Nephron (organoid): ENCODE results near the gene PAGE2.
A peak's percentile ranks its signal among the peaks of the same experiment; 100 is the strongest.
"Not testable (repeated sequence)": the region's sequence is repeated elsewhere in the genome, so short reads cannot be mapped to it uniquely, and the experiment has no call there.

Experiments used
- H3K27ac Mint-ChIP-seq, 3 experiments: 2 replicates each; pipeline ENCODE4 v1.8.0; 2020; ENCODE audit warnings: mixed read lengths in 3 of 3, mild to moderate bottlenecking in 2 of 3, moderate library complexity in 1 of 3
- H3K27me3 Mint-ChIP-seq: 2 replicates; pipeline ENCODE4 v1.8.0; 2021; ENCODE audit warnings: low read depth, mild to moderate bottlenecking, moderate library complexity, mixed read lengths
- H3K36me3 Mint-ChIP-seq: 2 replicates; pipeline ENCODE4 v1.8.0; 2020; ENCODE audit warnings: low read depth, mixed read lengths
- H3K4me1 Mint-ChIP-seq: 2 replicates; pipeline ENCODE4 v1.8.0; 2020; ENCODE audit warnings: mixed read lengths
- H3K4me3 Mint-ChIP-seq, 3 experiments: 2 replicates each; pipeline ENCODE4 v1.8.0; 2020; ENCODE audit warnings: mild to moderate bottlenecking in 3 of 3, mixed read lengths in 3 of 3, moderate library complexity in 2 of 3
- H3K9me3 Mint-ChIP-seq: 2 replicates; pipeline ENCODE4 v1.8.0; 2020; ENCODE audit warnings: mixed read lengths
- TF ChIP-seq, protein P1 (sequence below), 3 experiments: fragments of 200-600 bp; sonication (generic); IDR thresholded peaks; one replicate each; pipeline ENCODE4 v1.5.0; 2021; ENCODE audit warnings: antibody characterized with exemption in 3 of 3; ENCODE audit not compliant: unreplicated experiment in 3 of 3

PAGE2 gene, protein sequence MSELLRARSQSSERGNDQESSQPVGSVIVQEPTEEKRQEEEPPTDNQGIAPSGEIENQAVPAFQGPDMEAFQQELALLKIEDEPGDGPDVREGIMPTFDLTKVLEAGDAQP

DNA sequence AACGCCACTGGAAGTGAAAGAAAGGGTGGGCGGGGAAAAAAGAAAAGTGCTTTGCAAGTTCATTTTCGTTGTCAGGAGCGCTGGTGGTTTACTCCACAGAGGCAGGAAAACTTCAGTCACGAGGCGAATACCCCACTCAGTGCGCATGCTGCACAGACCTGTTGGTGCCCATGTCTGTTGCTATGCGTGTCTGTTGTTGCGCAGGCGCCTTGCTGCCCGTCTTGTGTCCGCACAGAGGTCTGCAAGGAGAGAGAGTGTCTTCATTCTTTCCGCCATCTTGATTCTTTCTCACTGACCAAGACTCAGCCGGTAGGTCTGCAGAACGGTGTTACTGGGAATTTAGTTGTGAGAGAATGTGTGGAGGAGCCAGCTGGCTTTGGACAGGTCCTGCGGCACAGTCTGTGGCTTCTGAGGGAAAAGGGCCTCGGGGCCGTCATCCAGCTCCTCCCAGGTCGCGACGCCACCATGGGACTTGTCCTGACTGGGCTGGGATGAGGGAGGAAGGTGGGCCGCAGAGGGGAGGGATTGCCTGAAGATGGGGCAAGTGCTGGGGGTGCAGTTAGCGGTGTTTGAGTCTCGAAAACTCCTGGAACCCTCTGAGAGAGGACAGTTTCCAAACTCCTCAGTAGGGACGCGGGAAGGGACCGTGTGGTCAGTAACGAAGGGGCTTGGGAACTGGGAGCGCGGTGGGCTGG is at the start of gene PAGE2:
PAGE2 (plus strand) TSS at position 224 of the 695 bp plus-strand sequence. CDS start 1,003 bp downstream, outside the sequence.
- Mint-ChIP-seq H3K9me3 (peaks cover 9% of the 10 kb centered on the region), H3K27me3 (no peaks in the 10 kb centered on the region), H3K4me1 (no peaks in the 10 kb centered on the region), H3K4me3 (no peak within 1 kb of the TSS), H3K27ac (no peak within 1 kb of the TSS), H3K36me3 (no peaks in the 10 kb centered on the region)
- TF ChIP-seq, protein P1, sequence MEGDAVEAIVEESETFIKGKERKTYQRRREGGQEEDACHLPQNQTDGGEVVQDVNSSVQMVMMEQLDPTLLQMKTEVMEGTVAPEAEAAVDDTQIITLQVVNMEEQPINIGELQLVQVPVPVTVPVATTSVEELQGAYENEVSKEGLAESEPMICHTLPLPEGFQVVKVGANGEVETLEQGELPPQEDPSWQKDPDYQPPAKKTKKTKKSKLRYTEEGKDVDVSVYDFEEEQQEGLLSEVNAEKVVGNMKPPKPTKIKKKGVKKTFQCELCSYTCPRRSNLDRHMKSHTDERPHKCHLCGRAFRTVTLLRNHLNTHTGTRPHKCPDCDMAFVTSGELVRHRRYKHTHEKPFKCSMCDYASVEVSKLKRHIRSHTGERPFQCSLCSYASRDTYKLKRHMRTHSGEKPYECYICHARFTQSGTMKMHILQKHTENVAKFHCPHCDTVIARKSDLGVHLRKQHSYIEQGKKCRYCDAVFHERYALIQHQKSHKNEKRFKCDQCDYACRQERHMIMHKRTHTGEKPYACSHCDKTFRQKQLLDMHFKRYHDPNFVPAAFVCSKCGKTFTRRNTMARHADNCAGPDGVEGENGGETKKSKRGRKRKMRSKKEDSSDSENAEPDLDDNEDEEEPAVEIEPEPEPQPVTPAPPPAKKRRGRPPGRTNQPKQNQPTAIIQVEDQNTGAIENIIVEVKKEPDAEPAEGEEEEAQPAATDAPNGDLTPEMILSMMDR (IDR thresholded peaks at IDR 0.05; ENCODE audit: unreplicated experiment in 3 of 3) = no peak

DNA sequence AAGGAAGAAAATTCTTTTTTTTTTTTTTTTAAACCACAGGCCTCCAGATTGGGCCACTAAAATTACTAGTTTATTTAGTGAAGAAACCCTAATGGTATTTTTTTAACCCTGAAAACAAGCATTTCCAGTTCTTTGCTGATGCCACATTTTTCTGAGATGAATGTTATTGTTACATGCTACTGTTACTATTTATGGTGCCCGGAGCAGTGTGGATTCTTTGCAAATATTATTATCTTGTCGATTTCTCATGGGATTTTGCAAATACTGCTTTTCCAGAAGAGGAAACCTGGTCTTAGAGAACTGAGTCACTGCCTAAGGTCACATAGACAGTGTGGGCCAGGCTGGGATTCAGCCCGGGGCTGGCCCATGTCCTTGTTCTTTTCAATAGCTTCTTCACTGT is 49.3 kb upstream of the PAGE2 start:
- H3K27ac Mint-ChIP-seq = no peak overlapping the region
- no peaks in the 10 kb centered on the region for H3K27me3 Mint-ChIP-seq
- peaks cover 15% of the 10 kb centered on the region for H3K9me3 Mint-ChIP-seq
- no peaks in the 10 kb centered on the region for H3K4me1 Mint-ChIP-seq
- H3K4me3 Mint-ChIP-seq = no peak overlapping the region
- TF ChIP-seq, protein P1 (IDR thresholded peaks at IDR 0.05; ENCODE audit: unreplicated experiment in 3 of 3) = no peak
- no peaks in the 10 kb centered on the region for H3K36me3 Mint-ChIP-seq

DNA sequence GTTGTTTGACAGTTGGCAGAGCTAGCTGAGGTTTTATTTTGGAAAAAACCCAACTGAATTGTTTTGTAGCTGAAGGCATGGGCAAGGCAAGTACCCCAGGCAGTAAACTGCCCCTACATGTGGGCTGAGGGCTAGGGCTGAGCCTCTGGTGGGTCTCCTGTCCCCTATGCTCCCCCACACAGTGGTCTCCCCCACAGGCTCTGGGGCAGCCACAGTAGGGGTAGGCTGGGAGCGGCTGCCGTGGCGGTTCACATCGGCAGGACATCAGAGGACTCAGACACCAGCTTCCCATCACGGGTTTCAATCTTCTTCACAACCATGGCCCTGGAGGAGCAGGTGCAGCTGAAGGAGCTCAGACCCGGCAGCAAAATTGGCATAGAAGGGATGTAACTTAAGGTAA is 47.3 kb upstream of the PAGE2 start:
- Mint-ChIP-seq H3K36me3 (no peaks in the 10 kb centered on the region), H3K27ac (no peak overlapping the region), H3K4me1 (no peaks in the 10 kb centered on the region), H3K9me3 (peaks cover 16% of the 10 kb centered on the region), H3K27me3 (no peaks in the 10 kb centered on the region), H3K4me3 (no peak overlapping the region)
- TF ChIP-seq, protein P1 (IDR thresholded peaks at IDR 0.05; ENCODE audit: unreplicated experiment in 3 of 3) = no peak

DNA sequence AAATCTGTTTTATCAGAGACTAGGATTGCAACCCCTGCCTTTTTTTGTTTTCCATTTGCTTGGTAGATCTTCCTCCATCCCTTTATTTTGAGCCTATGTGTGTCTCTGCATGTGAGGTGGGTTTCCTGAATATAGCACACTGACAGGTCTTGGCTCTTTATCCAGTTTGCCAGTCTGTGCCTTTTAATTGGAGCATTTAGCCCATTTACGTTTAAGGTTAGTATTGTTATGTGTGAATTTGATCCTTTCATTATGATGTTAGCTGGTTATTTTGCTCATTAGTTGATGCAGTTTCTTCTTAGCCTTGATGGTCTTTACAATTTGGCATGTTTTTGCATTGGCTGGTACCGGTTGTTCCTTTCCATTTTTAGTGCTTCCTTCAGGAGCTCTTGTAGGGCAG is 38.2 kb upstream of the PAGE2 start:
- not testable (repeated sequence) for H3K27ac Mint-ChIP-seq, H3K4me3 Mint-ChIP-seq, H3K36me3 Mint-ChIP-seq, H3K4me1 Mint-ChIP-seq, H3K27me3 Mint-ChIP-seq
- H3K9me3 Mint-ChIP-seq = peaks cover 38% of the 10 kb centered on the region

DNA sequence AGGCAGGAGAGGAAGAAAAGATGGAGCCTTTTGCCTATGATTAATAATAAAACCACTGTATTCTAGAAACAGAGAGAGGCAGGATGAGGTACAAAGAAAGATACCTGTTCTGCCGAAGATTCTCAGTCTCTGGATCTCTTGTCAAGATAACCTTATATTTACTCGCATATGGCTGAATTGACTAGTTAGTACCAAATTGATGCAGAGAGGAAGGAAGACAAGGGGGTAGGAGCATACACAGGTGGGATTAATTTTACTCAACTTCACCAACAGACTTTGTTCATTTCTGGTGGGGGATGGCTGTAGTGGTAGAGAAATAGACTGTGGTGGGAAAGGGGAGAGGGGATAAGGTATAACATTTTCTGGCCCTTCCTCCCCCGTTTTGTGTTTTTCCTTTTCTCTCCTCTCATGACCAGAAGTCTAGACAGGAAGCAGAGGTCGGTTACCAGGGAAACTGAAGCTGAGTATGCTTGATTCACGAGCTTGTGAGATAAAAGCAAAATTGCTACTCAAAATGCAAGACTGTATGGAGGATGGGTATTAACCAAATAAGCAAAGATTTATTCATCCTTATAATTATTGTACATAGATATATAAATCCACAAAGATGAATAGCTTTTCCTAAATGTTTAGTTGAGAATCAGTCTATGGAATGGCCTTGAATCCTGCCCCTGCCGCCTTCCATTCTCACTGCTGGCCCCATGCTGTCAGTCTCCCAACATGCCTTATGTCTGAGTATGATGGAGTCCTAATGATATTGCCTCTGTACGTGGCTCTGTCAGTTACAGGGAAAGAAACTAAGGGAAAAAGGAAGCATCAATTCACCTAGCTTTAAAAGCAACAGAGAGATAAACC is 31.8 kb upstream of the PAGE2 start:
- H3K36me3 Mint-ChIP-seq = no peaks in the 10 kb centered on the region
- peak overlapping the region; percentile 89 to 93 (median 92) for H3K27ac Mint-ChIP-seq
- peaks cover 21% of the 10 kb centered on the region for H3K4me1 Mint-ChIP-seq
- TF ChIP-seq, protein P1 (IDR thresholded peaks at IDR 0.05; ENCODE audit: unreplicated experiment in 3 of 3) = no peak
- peaks cover 9% of the 10 kb centered on the region for H3K9me3 Mint-ChIP-seq
- H3K4me3 Mint-ChIP-seq = peak overlapping the region; percentile 42 to 60 (median 51)
- H3K27me3 Mint-ChIP-seq = no peaks in the 10 kb centered on the region

DNA sequence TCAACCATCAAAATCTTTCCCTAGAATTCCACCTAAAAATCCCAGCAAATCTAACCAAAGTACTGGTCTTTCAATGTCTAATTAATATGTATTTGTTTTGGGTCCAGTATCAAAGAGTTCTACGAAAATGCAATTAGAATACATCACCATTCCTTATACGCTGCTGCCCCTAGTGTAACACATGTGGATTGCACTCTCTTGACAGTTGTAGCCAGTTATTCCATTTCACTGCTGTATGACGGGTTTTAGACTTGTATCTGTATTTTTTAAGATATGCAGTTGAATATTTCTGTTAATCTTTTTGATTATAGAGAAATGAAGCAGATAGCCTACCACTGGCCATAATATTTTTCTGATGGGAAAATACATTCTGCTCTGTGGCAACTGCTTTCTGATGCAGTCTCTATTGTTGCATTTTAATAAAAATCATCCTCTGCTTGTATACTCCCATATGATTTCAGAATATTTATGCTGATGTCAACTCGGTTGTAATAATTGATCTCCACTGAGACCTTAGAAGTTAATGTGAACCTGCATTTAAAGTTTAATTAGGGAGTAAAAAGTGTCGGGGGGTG is 31.1 kb upstream of the PAGE2 start:
- peaks cover 21% of the 10 kb centered on the region for H3K4me1 Mint-ChIP-seq
- peak overlapping the region; percentile 89 to 93 (median 92) for H3K27ac Mint-ChIP-seq
- no peaks in the 10 kb centered on the region for H3K27me3 Mint-ChIP-seq
- peaks cover 6% of the 10 kb centered on the region for H3K9me3 Mint-ChIP-seq
- no peaks in the 10 kb centered on the region for H3K36me3 Mint-ChIP-seq
- TF ChIP-seq, protein P1 (IDR thresholded peaks at IDR 0.05; ENCODE audit: unreplicated experiment in 3 of 3) = peak; percentile 71 to 79 (median 71)
- H3K4me3 Mint-ChIP-seq = peak overlapping the region; percentile 42 to 60 (median 51)

DNA sequence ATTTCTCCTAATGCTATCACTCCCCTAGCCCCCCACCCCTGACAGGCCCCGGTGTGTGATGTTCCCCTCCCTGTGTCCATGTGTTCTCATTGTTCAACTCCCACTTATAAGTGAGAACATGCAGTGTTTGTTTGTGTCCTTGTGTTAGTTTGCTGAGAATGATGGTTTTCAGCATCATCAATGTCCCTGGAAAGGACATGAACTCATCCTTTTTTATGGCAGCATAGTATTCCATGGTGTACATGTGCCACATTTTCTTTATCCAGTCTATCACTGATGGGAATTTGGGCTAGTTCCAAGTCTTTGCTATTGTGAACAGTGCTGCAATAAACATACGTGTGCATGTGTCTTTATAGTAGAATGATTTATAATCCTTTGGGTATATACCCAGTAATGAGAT is 21.6 kb upstream of the PAGE2 start:
- H3K36me3 Mint-ChIP-seq, H3K4me3 Mint-ChIP-seq, H3K4me1 Mint-ChIP-seq, H3K27ac Mint-ChIP-seq, H3K27me3 Mint-ChIP-seq: not testable (repeated sequence)
- peaks cover 42% of the 10 kb centered on the region for H3K9me3 Mint-ChIP-seq
